Measurements from ENCODE around the gene DDX3Y. TPM values are rescaled to one million over a fixed set of nuclear protein-coding genes. Genes with fewer than 3 reads are reported as not detected.
A peak's percentile ranks its signal among the peaks of the same experiment; 100 is the strongest.

The DDX3Y gene
- total and polyA plus RNA-seq, 2 experiments from 2014 or later, result 46.4 to 81.9 TPM

GRCh38 chrY:12898604-12899003 lies 6.1 kb upstream of the DDX3Y start:
- no peaks in the 10 kb centered on the region for H3K27me3 ChIP-seq (replicated peaks; ENCODE audit: insufficient read depth)
- H3K79me2 ChIP-seq (ENCODE audit: insufficient read depth), result no peaks in the 10 kb centered on the region
- H3K27ac ChIP-seq, result no peak overlapping the region
- no peak overlapping the region for H3K4me3 ChIP-seq
- H3K9ac ChIP-seq, result no peak overlapping the region
- DNase-seq, result no peak
- no peak overlapping the region for H3K4me2 ChIP-seq (ENCODE audit: unreplicated experiment)
- H4K20me1 ChIP-seq (ENCODE audit: insufficient read depth), result no peaks in the 10 kb centered on the region
- in situ Hi-C loops (cut with MboI), result no loop called here
- 35 to 50% methylated on average over 2 of the region's 2 CpGs for WGBS, 2 experiments (ENCODE audit: low coverage in 1 of 2, low lambda C conversion rate in 2 of 2, missing lambda C conversion rate in 2 of 2)
- no peaks in the 10 kb centered on the region for H3F3A ChIP-seq (ENCODE audit: insufficient read depth)
- no peak overlapping the region for H2AFZ ChIP-seq
- H3K4me1 ChIP-seq (ENCODE audit: insufficient read depth), result no peaks in the 10 kb centered on the region
- no peaks in the 10 kb centered on the region for H3K36me3 ChIP-seq (ENCODE audit: low read depth)
- H3K9me2 ChIP-seq (ENCODE audit: insufficient read depth), result no peaks in the 10 kb centered on the region
- TF ChIP-seq EZH2 (IDR thresholded peaks at IDR 0.05; ENCODE audit: insufficient read depth, poor library complexity, severe bottlenecking) (no peak), EZH2phosphoT487 (IDR thresholded peaks at IDR 0.05; ENCODE audit: insufficient read depth, low read depth) (no peak)
- no peaks in the 10 kb centered on the region for H3K9me3 ChIP-seq (ENCODE audit: low read depth)

DNA sequence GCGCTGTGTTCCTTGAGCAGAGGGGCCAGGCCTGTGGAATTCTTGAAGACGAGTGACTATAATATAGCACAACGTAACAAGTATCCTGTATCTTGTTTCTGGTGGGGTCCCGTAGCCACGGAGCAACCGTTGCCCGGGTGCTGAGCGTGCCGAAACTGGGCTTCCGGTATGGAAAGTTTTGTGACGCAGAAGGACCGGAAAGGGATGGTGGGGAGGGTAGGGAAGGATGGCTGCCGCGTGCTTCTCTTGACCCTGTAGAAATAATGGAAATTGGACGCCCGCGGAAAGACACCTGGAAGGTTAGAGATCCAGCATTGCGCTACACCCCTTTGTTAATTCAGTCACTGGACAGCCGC lies 827 bp downstream of the DDX3Y start:
- TF ChIP-seq EZH2 (IDR thresholded peaks at IDR 0.05; ENCODE audit: insufficient read depth, poor library complexity, severe bottlenecking) (no peak), EZH2phosphoT487 (IDR thresholded peaks at IDR 0.05; ENCODE audit: insufficient read depth, low read depth) (no peak)
- H3K4me2 ChIP-seq (ENCODE audit: unreplicated experiment), result peak overlapping the region; percentile 84
- no peaks in the 10 kb centered on the region for H3K9me3 ChIP-seq (ENCODE audit: low read depth)
- H3K4me3 ChIP-seq, result peak overlapping the region; percentile 99
- H3K27ac ChIP-seq, result peak overlapping the region; percentile 100
- peaks cover 20% of the 10 kb centered on the region for H4K20me1 ChIP-seq (ENCODE audit: insufficient read depth)
- H3K36me3 ChIP-seq (ENCODE audit: low read depth), result 0 out of 2 replicates have a peak, but pooled peaks cover under 1% of the 10 kb centered on the region
- 1 to 2% methylated on average over 13 to 19 of the region's 19 CpGs for WGBS, 2 experiments (ENCODE audit: low coverage in 1 of 2, low lambda C conversion rate in 2 of 2, missing lambda C conversion rate in 2 of 2)
- peaks cover 9% of the 10 kb centered on the region for H3K4me1 ChIP-seq (ENCODE audit: insufficient read depth)
- H3K27me3 ChIP-seq (replicated peaks; ENCODE audit: insufficient read depth), result no peaks in the 10 kb centered on the region
- H3F3A ChIP-seq (ENCODE audit: insufficient read depth), result peaks cover 10% of the 10 kb centered on the region; the same call in 1 of the 2 replicates
- peak; percentile 84 for DNase-seq
- no peaks in the 10 kb centered on the region for H3K9me2 ChIP-seq (ENCODE audit: insufficient read depth)
- peak overlapping the region; percentile 100 for H3K9ac ChIP-seq
- H3K79me2 ChIP-seq (ENCODE audit: insufficient read depth), result peaks cover 50% of the 10 kb centered on the region
- in situ Hi-C loops (cut with MboI), result loop anchor here (25.0 kb wide), 1 partner anchor 332 kb away; no protein-coding TSS in a partner anchor
- H2AFZ ChIP-seq, result peak overlapping the region; percentile 98

GRCh38 chrY:12905895-12906294 lies 1.2 kb downstream of the DDX3Y start:
- 0 to 1% methylated on average over 15 of the region's 15 CpGs for WGBS, 2 experiments (ENCODE audit: low coverage in 1 of 2, low lambda C conversion rate in 2 of 2, missing lambda C conversion rate in 2 of 2)
- Histone ChIP-seq H3K9me2 (ENCODE audit: insufficient read depth) (no peaks in the 10 kb centered on the region), H3K9me3 (ENCODE audit: low read depth) (no peaks in the 10 kb centered on the region), H3F3A (ENCODE audit: insufficient read depth) (peaks cover 10% of the 10 kb centered on the region; the same call in 1 of the 2 replicates), H3K4me3 (peak overlapping the region; percentile 99), H4K20me1 (ENCODE audit: insufficient read depth) (peaks cover 22% of the 10 kb centered on the region), H3K4me1 (ENCODE audit: insufficient read depth) (peaks cover 9% of the 10 kb centered on the region), H3K36me3 (ENCODE audit: low read depth) (0 out of 2 replicates have a peak, but pooled peaks cover 4% of the 10 kb centered on the region), H3K4me2 (ENCODE audit: unreplicated experiment) (peak overlapping the region; percentile 84), H2AFZ (no peak overlapping the region), H3K79me2 (ENCODE audit: insufficient read depth) (peaks cover 54% of the 10 kb centered on the region), H3K9ac (peak overlapping the region; percentile 100), H3K27me3 (replicated peaks; ENCODE audit: insufficient read depth) (no peaks in the 10 kb centered on the region), H3K27ac (peak overlapping the region; percentile 100)
- DNase-seq, result peak; percentile 36
- no peak for TF ChIP-seq EZH2 (IDR thresholded peaks at IDR 0.05; ENCODE audit: insufficient read depth, poor library complexity, severe bottlenecking)
- TF ChIP-seq EZH2phosphoT487 (IDR thresholded peaks at IDR 0.05; ENCODE audit: insufficient read depth, low read depth), result no peak
- in situ Hi-C loops (cut with MboI), result loop anchor here (25.0 kb wide), 1 partner anchor 331 kb away; no protein-coding TSS in a partner anchor

GRCh38 chrY:12913541-12913940 lies 8.9 kb downstream of the DDX3Y start:
- Histone ChIP-seq H4K20me1 (ENCODE audit: insufficient read depth) (peaks cover 12% of the 10 kb centered on the region), H3K36me3 (ENCODE audit: low read depth) (peaks cover 70% of the 10 kb centered on the region), H3K4me3 (no peak overlapping the region), H3K79me2 (ENCODE audit: insufficient read depth) (peaks cover 76% of the 10 kb centered on the region), H3K9me3 (ENCODE audit: low read depth) (no peaks in the 10 kb centered on the region), H3K9ac (no peak overlapping the region), H3K4me2 (ENCODE audit: unreplicated experiment) (no peak overlapping the region), H3F3A (ENCODE audit: insufficient read depth) (peaks cover 3% of the 10 kb centered on the region; the same call in 1 of the 2 replicates), H3K27me3 (replicated peaks; ENCODE audit: insufficient read depth) (no peaks in the 10 kb centered on the region), H2AFZ (no peak overlapping the region), H3K4me1 (ENCODE audit: insufficient read depth) (no peaks in the 10 kb centered on the region), H3K9me2 (ENCODE audit: insufficient read depth) (no peaks in the 10 kb centered on the region), H3K27ac (no peak overlapping the region)
- in situ Hi-C loops (cut with MboI), result loop anchor here (25.0 kb wide), 1 partner anchor 324 kb away; no protein-coding TSS in a partner anchor
- TF ChIP-seq EZH2phosphoT487 (IDR thresholded peaks at IDR 0.05; ENCODE audit: insufficient read depth, low read depth) (no peak), EZH2 (IDR thresholded peaks at IDR 0.05; ENCODE audit: insufficient read depth, poor library complexity, severe bottlenecking) (no peak)
- DNase-seq, result no peak
- WGBS, 2 experiments (ENCODE audit: low coverage in 1 of 2, low lambda C conversion rate in 2 of 2, missing lambda C conversion rate in 2 of 2), result 82 to 90% methylated on average over 4 of the region's 4 CpGs

All from GM23248 (cell line).